A549 treated with CORT108297 at 1 μM for 4 hours (cell line): ENCODE measurements around the gene ZDHHC14. TPM values are rescaled to one million over a fixed set of nuclear protein-coding genes. Genes with fewer than 3 reads are reported as not detected.

Experiments
- total RNA-seq: library from RNA; stranded (reverse); fragments of 200-300 nt; extraction: Qiagen RNA extraction; gene quantifications from 5 replicates; pipeline ENCODE4 v1.2.3, GENCODE V29; 2022

Gene ZDHHC14
- total RNA-seq, result 2.9 to 4.5 TPM (median 3.4 TPM) in 5 replicates

DNA sequence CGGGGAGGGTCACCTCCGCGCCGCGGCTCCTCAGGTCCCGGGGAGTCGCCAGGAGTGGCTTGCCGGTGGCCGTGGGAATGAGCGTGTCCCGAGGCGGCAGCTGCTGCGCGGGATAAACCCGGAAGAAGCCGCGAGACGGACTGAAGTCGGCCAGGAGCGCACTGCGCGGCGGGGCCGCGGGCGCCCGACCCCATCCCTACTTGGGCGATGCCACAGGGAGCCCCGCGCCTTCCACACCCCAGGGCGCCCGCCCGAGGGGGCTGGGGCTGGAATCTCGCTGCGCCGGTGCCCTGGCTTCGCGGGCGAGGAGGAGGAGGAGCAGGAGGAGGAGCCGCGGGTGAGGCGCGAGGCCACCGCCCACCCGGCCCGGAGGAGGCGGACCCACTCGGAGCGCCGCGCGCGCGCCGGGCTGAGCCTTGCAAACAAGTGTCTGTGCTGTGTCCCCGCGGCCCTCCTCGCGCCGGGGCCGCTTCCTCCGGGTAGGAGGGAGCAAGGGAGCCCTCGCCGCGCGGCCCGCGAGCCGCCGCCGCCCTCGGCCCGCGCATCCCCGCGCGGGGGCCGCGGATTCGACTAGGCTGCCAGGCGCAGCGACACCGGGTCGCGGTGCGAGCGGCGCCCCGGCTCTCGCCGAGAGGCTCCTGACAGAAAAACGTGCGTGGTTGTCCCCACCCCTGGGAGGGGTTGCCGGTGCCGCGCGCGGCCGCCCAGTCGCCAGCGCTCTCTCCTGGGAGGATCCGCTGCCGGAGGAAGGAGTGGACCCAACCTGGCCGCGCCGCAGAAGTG lies at the start of gene ZDHHC14:
Gene ZDHHC14, plus strand, starts transcription at position 412 of the 783 bp plus-strand sequence.

Other genes with a start within 250 kb of the ZDHHC14 start
- 5.6 to 6.9 TPM (median 6.8 TPM) in 5 replicates for gene TMEM242, start 57.7 kb upstream of the ZDHHC14 start, total RNA-seq